Motor neuron (in vitro differentiated cells): ENCODE data around the gene LIPJ. TPM values are rescaled to one million over a fixed set of nuclear protein-coding genes. Genes with fewer than 3 reads are reported as not detected.

ENCODE experiments used
- ATAC-seq, 8 experiments: fragments of 200-7000 bp; cut with Tn5 transposase; replicated peaks in 6 of 8; 2 replicates each; pipeline ENCODE4 v1.8.0; 2021; ENCODE audit warnings: mild to moderate bottlenecking in 8 of 8, moderate library complexity in 8 of 8
- H3K27ac ChIP-seq, 2 donors: fragments of 250-450 bp; sonication (Bioruptor Pico); 2 replicates each; pipeline ENCODE4 v1.9.0; 2021; ENCODE audit warnings: antibody characterized with exemption in 2 of 2, mild to moderate bottlenecking in 2 of 2, moderate library complexity in 1 of 2
- H3K4me1 ChIP-seq, 2 donors: fragments of 250-450 bp; sonication (Bioruptor Pico); replicated peaks in 1 of 2; 2 replicates each; pipeline ENCODE4 v1.6.1; 2021; ENCODE audit warnings: antibody characterized with exemption in 2 of 2, mild to moderate bottlenecking in 2 of 2, moderate library complexity in 1 of 2
- H3K4me3 ChIP-seq, 5 donors: fragments of 250-450 bp; sonication (Bioruptor Pico); 2 replicates each; pipeline ENCODE4 v1.9.0; 2021; ENCODE audit warnings: antibody characterized with exemption in 5 of 5, mild to moderate bottlenecking in 5 of 5, moderate library complexity in 4 of 5
- WGBS, 10 experiments: fragments of 450-650 bp; shearing (Covaris generic); methylation state at CpG; one replicate each; pipeline ENCODE4 v1.0.0; 2022; 5-methylcytosine and 5-hydroxymethylcytosine counted together
- in situ Hi-C, 9 experiments: fragments of 400-800 bp; cut with MboI; loops; one replicate each; pipeline ENCODE4 v1.15.0; 2021; ENCODE audit warnings: low sequenced_read_pairs in 9 of 9, low pct_unique_long_range_greater_than_20kb in 2 of 9; ENCODE audit not compliant: unreplicated experiment in 9 of 9
- total RNA-seq, 8 experiments: library from RNA; unstranded; fragments of 300-600 nt; gene quantifications; 2 replicates each; pipeline versions ENCODE4 v1.2.3 to v1.2.4, GENCODE V29; 2022

The LIPJ gene
- total RNA-seq, 8 experiments from 2014 or later, result 0.05 to 0.47 (median 0.08) TPM; not detected in 3

DNA sequence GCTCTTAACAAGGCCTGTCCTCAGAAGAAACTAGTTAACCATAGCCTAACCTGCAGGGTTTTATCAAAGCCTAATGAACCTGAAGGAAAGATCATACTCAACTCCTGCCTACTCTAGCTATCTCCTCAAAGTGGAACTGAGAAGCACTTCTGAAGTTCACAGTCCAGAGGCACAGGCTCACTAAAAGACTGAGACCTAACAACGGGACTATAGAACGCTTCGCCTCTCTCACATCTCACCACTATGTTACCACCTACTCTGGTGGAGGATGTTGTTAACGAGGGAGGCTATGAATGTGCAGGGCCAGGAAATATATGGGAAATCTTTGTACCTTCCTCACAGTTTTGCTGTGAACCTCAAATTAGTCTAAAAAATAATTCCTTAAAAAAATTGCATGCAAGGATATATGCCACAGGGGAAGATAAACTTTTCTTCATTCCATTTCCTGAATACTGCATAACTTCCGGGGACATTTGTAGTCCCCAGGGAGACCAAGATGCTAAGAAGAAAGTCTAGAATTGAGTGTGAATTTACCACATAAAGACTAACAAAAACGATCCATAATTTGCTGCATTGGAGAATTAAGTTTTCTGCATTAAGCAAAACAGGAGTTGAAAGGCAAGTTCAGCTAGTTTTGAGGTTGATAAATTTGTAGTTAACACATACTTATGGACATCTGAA is 21.6 kb downstream of the LIPJ start:
- Histone ChIP-seq H3K4me3 (no peak overlapping the region), H3K4me1 (no peaks in the 10 kb centered on the region), H3K27ac (no peak overlapping the region)
- in situ Hi-C loops, result no loop called here
- ATAC-seq, result no peak
- 29 to 100% (median 86%) methylated on average over 1 to 5 of the region's 6 CpGs for WGBS, 10 experiments

DNA sequence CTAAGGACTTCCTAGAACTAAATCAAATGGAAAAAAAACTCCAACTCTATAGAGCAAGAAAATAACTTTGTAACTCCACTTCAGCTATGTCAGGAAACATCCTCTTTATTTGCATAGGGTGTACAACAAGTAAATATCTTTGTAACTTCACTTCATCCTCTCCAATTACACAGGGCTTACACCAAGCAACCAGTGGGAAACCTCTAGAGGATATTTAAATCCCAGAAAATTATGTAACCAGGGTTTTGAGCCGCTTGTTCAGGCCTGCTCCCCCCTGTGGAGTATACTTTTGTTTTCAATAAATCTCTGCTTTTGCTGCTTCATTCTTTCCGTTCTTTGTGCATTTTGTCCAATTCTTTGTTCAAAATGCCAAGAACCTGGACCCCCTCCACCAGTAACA is 22.2 kb downstream of the LIPJ start:
- 0 to 100% (median 68%) methylated on average over 1 to 2 of the region's 2 CpGs; no CpG with 5 or more reads in 4 of the 10 experiments for WGBS, 10 experiments
- Histone ChIP-seq H3K4me3 (no peak overlapping the region), H3K4me1 (no peaks in the 10 kb centered on the region), H3K27ac (no peak overlapping the region)
- peak in 2 of 8 experiments; percentile 41 to 75 for ATAC-seq
- in situ Hi-C loops, result no loop called here

DNA sequence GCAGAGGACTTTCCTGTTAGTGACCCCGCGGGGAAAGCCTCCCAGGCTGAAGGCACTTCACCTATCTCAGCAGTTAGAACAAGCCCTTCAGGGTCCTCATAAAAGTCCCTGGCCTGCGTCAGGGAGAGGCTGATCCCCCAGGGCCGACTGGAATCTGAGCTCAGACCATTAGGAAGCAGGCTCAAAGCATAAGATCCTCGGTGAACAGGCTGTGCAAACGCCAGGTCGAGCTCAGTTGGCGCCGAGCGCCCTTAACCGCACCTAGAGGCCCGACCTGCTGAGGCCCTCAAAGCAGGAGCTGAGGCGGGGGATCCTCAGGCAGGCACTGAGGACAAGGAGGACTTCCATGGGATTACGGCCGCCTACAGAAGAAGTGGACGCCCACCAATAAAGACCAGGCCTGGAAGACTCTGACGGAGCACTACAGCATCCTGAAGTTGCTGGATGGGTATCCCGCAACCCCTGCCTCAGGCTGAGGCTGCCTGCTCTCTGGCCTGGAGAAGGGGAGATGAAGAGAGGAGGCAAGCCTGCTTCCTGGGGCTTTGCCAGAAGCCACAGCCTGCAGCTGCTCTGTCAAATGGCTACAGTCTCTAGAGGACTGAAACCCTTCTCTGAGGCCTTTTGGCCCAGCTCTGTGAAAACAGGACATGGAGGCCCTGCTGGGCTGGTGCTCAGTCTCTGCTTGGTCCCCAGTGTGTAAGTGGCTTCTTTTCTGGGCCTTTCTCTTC is 29.9 kb downstream of the LIPJ start:
- in situ Hi-C loops, result no loop called here
- Histone ChIP-seq H3K4me3 (no peak overlapping the region), H3K4me1 (no peaks in the 10 kb centered on the region), H3K27ac (no peak overlapping the region)
- 80 to 100% (median 100%) methylated on average over 1 to 9 of the region's 18 CpGs; no CpG with 5 or more reads in 3 of the 10 experiments for WGBS, 10 experiments
- ATAC-seq, result no peak

DNA sequence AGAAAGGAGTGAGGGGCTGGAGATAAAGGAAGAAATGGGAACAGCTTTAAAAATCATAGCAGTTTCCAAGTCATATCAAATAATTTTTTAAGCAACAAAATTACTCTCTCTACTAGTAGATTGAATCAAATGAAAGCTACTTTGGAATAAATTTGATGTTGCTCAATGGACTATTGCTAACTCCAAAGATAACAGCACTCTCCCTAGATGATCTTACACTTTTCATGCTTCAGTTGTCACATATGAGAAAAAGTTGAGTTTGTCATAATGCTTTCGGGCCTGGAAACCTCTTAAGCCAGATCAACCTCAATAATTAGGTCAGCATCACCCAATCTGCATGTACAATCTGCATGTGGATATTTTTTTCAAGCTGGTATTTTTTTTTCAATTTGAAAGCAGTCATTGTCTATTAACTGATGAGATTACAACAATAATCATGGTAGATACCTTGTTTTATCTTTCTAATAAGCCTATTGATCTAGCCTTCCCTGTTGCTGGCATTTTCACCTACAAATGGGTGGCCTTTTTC is 31.3 kb downstream of the LIPJ start:
- H3K4me1 ChIP-seq, result no peaks in the 10 kb centered on the region
- H3K27ac ChIP-seq, result no peak overlapping the region
- H3K4me3 ChIP-seq, result no peak overlapping the region
- WGBS, 10 experiments, result 0 to 100% (median 40%) methylated on average over 1 of the region's 1 CpG; no CpG with 5 or more reads in 3 of the 10 experiments
- no peak for ATAC-seq
- in situ Hi-C loops, result no loop called here

DNA sequence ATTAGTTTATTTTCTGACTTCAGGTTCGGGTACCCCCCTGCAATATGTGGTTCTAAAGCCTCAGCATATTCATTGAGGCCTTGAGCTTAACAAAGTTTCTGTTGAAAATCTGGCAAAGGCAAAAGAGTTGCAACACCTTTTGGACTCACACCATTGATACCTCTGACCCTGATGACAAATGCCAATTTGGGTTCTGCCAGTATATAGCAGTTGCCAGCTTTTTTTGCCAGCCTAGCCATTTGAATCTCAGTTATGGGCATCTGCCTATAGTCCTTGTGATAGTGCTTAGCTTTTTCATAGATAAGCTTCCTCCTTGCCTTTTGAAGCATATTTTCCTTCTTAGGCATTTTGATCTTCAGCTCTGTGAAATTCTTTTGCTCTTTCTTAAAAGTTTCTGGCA is 31.9 kb downstream of the LIPJ start:
- no peak for ATAC-seq
- in situ Hi-C loops, result no loop called here
- H3K4me3 ChIP-seq, result no peak overlapping the region
- H3K27ac ChIP-seq, result no peak overlapping the region
- H3K4me1 ChIP-seq, result no peaks in the 10 kb centered on the region
- 33 to 100% (median 42%) methylated on average over 1 of the region's 1 CpG; no CpG with 5 or more reads in 3 of the 10 experiments for WGBS, 10 experiments

DNA sequence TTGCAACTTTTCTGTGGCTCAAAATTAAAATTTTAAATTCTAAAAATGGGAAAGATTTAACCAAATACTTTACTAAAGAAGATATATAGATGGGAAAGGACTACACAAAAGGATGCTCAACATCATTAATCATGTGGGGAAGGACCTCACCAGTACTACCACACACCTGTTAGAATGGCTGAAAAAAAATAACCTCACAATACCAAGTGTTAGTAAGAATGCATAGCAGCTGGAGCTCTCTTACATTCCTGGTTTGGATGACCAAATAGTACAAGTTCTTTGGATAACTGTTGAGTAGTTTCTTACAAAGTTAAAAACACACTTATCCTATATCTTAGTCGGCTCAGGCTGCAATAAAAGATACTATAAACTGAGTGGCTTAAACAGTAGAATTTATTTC is 33.9 kb downstream of the LIPJ start:
- Histone ChIP-seq H3K27ac (no peak overlapping the region), H3K4me3 (no peak overlapping the region), H3K4me1 (no peaks in the 10 kb centered on the region)
- ATAC-seq, result no peak
- WGBS, 10 experiments, result 60 to 100% (median 83%) methylated on average over 1 of the region's 1 CpG; no CpG with 5 or more reads in 5 of the 10 experiments
- in situ Hi-C loops, result no loop called here

DNA sequence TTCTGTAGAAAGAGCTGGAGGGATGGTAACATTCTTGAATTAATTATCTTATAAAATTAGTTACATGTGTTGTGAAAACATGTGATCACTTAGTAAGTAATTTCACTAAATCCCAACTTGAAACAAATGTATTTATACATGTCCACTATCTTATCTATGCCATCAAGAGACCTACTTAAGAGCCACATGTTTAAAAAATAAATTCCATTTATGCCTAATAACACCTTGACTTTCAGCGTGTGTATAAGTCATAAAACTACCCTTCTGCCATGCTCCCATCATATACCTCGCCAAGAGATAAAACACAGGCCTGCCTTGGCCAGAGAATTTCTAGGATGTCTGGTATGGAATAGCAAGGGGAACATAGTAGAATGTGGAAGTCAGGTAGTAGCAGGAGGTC is 37.3 kb downstream of the LIPJ start:
- H3K4me3 ChIP-seq, result no peak overlapping the region
- no peak for ATAC-seq
- no peaks in the 10 kb centered on the region for H3K4me1 ChIP-seq
- WGBS, 10 experiments, result 17 to 100% (median 60%) methylated on average over 1 to 2 of the region's 2 CpGs; no CpG with 5 or more reads in 3 of the 10 experiments
- no peak overlapping the region for H3K27ac ChIP-seq
- in situ Hi-C loops, result no loop called here

DNA sequence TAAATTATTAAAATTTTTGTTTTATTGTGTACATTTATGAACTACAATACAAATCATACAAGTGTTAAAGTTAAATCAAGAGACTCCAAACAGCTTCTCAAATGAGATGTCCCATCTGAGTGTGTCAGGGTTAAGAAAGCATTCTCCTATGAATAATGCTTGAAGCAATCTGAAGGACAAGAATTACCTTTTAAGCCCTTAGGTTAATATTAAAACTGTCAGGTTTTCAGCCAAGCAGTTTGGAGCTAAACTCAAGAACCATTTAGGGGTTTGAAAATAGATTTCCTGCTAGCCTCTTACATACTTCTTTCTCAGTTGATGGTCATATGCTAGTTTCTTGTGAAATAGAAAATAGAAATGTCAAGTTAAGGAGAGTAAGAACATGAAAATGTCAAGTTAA is 38.3 kb downstream of the LIPJ start:
- in situ Hi-C loops, result no loop called here
- no peak for ATAC-seq
- no peak overlapping the region for H3K27ac ChIP-seq

DNA sequence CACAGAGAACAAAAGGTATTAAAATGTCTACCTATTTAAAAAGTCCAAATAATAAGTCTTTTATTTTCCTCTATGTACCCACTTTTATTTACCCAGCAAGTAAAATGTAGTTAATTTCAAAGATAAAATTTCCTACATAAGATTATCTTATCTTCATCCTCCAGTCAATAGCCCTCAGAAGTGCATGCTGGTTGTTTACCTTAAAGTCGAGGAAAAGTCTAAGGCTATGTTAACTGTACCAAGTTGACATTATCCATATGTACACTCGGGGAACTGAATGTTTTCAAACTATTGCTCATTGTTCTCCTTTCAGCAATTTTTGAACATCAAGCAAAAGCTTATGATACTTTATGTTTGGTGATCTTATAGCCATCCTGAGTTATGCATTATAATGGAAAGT is 53.6 kb downstream of the LIPJ start:
- no peak for ATAC-seq
- no peak overlapping the region for H3K4me3 ChIP-seq
- H3K4me1 ChIP-seq, result no peaks in the 10 kb centered on the region
- in situ Hi-C loops, result no loop called here
- H3K27ac ChIP-seq, result no peak overlapping the region
- WGBS, 10 experiments, result 20 to 100% (median 58%) methylated on average over 1 to 2 of the region's 2 CpGs; no CpG with 5 or more reads in 2 of the 10 experiments

More for the DNA sequence above, 38.3 kb downstream of the LIPJ start:
- Histone ChIP-seq H3K4me1 (no peaks in the 10 kb centered on the region), H3K4me3 (no peak overlapping the region)

DNA sequence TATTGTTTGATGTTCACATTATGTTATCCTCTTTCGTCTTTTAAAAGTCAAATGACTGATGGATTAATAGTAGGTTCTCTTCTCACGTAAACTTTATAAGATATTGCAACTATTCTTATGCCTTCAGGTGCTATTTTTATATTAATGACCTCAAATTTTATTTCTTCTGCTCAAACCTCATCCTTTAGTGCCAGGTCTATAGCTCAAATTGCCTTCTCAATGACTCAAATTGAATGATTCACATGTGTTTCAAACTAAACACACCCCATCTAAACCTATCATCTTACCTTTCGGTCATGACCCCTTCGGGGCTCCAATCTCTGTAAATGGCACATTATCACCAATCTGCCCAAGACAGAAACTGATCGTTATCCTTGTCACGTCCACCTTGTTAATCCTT is 55.6 kb downstream of the LIPJ start:
- WGBS, 10 experiments, result 30 to 98% (median 73%) methylated on average over 1 to 6 of the region's 6 CpGs
- in situ Hi-C loops, result no loop called here
- no peak overlapping the region for H3K27ac ChIP-seq
- H3K4me1 ChIP-seq, result no peaks in the 10 kb centered on the region
- H3K4me3 ChIP-seq, result no peak overlapping the region
- no peak for ATAC-seq

DNA sequence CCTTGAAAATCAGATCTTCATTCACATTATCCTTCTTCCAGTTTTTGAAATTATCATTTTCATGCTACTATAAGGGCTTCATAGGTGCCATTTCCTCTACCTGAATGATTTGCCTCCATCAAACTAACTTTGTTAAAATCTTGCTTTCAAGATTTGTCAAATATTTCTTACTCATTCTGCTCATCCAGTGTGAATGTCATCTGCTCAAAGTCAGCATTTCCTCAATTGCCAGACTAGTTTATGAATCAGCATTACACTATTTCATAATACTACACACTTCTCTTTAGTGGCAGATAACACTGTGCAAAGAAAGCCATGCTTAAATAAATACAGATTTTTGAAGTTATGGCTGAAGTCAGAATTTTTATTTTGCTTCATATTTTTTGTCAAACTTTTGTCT is 56.4 kb downstream of the LIPJ start:
- H3K4me1 ChIP-seq, result no peaks in the 10 kb centered on the region
- no peak overlapping the region for H3K27ac ChIP-seq
- no peak for ATAC-seq
- in situ Hi-C loops, result no loop called here
- no peak overlapping the region for H3K4me3 ChIP-seq

DNA sequence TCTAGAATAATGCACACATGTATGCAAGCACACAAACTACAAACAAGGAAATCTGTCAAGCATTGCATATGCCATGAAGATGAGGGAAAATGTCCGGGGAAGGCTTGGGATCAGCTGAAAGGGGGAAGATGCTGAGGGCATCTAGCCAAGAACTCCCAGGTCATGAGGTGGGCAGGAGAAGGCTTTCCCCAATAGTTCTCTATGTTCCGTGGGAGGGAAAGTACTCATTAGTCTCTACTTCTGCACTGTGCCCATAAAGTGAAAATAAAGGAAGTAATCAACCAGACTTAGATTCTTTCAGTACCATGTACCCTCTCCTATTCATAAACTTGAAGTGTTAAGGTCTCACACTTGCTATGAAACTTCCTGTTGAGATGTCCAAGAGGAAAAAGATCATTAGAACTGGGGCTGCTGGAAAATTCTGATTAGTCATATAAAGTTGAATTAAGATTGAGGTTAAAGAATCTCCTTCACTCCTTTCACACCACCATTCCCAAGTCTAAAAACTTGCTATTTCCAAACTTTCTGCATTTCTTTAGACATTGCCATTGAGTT is 60.6 kb downstream of the LIPJ start:
- WGBS, 10 experiments, result 0 to 100% (median 82%) methylated on average over 1 to 2 of the region's 2 CpGs; no CpG with 5 or more reads in 2 of the 10 experiments
- H3K4me3 ChIP-seq, result no peak overlapping the region
- in situ Hi-C loops, result no loop called here

DNA sequence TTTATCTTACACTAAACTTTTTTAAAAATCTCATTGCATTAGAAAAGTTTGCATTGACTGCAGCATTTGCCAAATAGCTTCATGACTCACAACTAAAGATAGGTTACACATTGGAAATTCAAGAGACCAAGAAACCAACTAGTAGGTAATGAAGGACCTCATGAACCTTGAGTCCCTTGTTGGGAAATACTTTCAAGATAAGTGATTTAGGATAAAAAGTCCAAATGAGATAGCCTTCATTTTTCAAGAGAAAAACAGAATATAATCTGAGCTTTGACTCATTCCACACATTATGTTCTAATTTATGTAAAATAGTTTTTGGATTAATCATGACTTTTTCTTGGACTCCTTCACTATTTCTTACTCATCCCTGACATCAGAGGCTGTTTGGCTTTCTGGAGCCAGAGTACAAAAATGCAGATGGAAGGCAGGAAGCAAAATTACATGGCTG is 64.6 kb downstream of the LIPJ start:
- no peaks in the 10 kb centered on the region for H3K4me1 ChIP-seq
- H3K4me3 ChIP-seq, result no peak overlapping the region
- H3K27ac ChIP-seq, result no peak overlapping the region
- peak in 2 of 8 experiments; percentile 91 to 94 for ATAC-seq
- in situ Hi-C loops, result no loop called here

More for the DNA sequence above, 60.6 kb downstream of the LIPJ start:
- Histone ChIP-seq H3K4me1 (no peaks in the 10 kb centered on the region), H3K27ac (no peak overlapping the region)
- ATAC-seq, result no peak
